HepG2 (cell line): ENCODE results near the gene SAMD10. TPM values are rescaled to one million over a fixed set of nuclear protein-coding genes. Genes with fewer than 3 reads are reported as not detected.

Source experiments
- BCL6 ChIP-seq: IDR thresholded peaks from 2 replicates; pipeline ENCODE4 v1.6.1; 2016; ENCODE audit warnings: missing genetic modification reagents, missing compliant biosample characterization
- DMAP1 ChIP-seq: IDR thresholded peaks from 2 replicates; pipeline ENCODE4 v1.6.1; 2016
- LCORL ChIP-seq, 2 experiments: fragments of 450-650 bp in 1 of 2; sonication (generic) in 1 of 2; formaldehyde crosslinking in 1 of 2; IDR thresholded peaks; 2 replicates each; pipeline versions ENCODE4 v1.5.0 to v1.6.1; 2017 to 2020; ENCODE audit warnings: antibody characterized with exemption in 1 of 2, missing genetic modification reagents in 1 of 2
- MLLT10 ChIP-seq: sonication (generic); formaldehyde crosslinking; IDR thresholded peaks from 2 replicates; pipeline ENCODE4 v1.4.0; 2020; ENCODE audit warnings: missing genetic modification reagents
- NAIF1 ChIP-seq: sonication (generic); formaldehyde crosslinking; IDR thresholded peaks from 2 replicates; pipeline ENCODE4 v1.5.0; 2020; ENCODE audit warnings: mild to moderate bottlenecking, missing genetic modification reagents, borderline replicate concordance
- ONECUT2 ChIP-seq: sonication (generic); formaldehyde crosslinking; IDR thresholded peaks from 2 replicates; pipeline ENCODE4 v1.4.0; 2020; ENCODE audit warnings: missing genetic modification reagents
- TCF12 ChIP-seq, 2 experiments: fragments of 450-650 bp in 1 of 2; sonication (generic) in 1 of 2; formaldehyde crosslinking in 1 of 2; IDR thresholded peaks; 2 replicates each; pipeline versions ENCODE4 v1.6.1 to v1.8.0; 2017 to 2022; ENCODE audit warnings: antibody characterized with exemption in 1 of 2, mild to moderate bottlenecking in 1 of 2, missing genetic modification reagents in 1 of 2, moderate library complexity in 1 of 2
- ZBTB4 ChIP-seq: sonication (generic); formaldehyde crosslinking; IDR thresholded peaks from 2 replicates; pipeline ENCODE4 v1.4.0; 2020; ENCODE audit warnings: missing genetic modification reagents, mild to moderate bottlenecking, borderline replicate concordance
- ZFP36L1 ChIP-seq: sonication (generic); formaldehyde crosslinking; IDR thresholded peaks from 2 replicates; pipeline ENCODE4 v1.8.0; 2022; ENCODE audit warnings: mild to moderate bottlenecking, missing genetic modification reagents, moderate library complexity
- ZFP82 ChIP-seq: sonication (generic); formaldehyde crosslinking; IDR thresholded peaks from 2 replicates; pipeline ENCODE4 v1.5.1; 2020; ENCODE audit warnings: mild to moderate bottlenecking, missing genetic modification reagents, borderline replicate concordance
- ZMYM3 ChIP-seq: sonication (generic); formaldehyde crosslinking; IDR thresholded peaks from 2 replicates; pipeline ENCODE4 v1.5.1; 2020; ENCODE audit warnings: mild to moderate bottlenecking, missing genetic modification reagents
- ZNF136 ChIP-seq: sonication (generic); formaldehyde crosslinking; IDR thresholded peaks from 2 replicates; pipeline ENCODE4 v1.8.1; 2022; ENCODE audit warnings: low read depth, mild to moderate bottlenecking, moderate library complexity, missing genetic modification reagents
- ZNF292 ChIP-seq: sonication (generic); formaldehyde crosslinking; IDR thresholded peaks from 2 replicates; pipeline ENCODE4 v1.8.1; 2022; ENCODE audit warnings: mild to moderate bottlenecking, low read depth, missing genetic modification reagents, borderline replicate concordance
- ZNF350 ChIP-seq: sonication (generic); formaldehyde crosslinking; IDR thresholded peaks from 2 replicates; pipeline ENCODE4 v1.4.0; 2020; ENCODE audit warnings: mild to moderate bottlenecking, low read depth, missing genetic modification reagents, borderline replicate concordance
- ZNF362 ChIP-seq: sonication (generic); formaldehyde crosslinking; IDR thresholded peaks from 2 replicates; pipeline ENCODE4 v1.4.0; 2020; ENCODE audit warnings: missing genetic modification reagents, mild to moderate bottlenecking, borderline replicate concordance
- ZNF598 ChIP-seq: sonication (generic); formaldehyde crosslinking; IDR thresholded peaks from 2 replicates; pipeline ENCODE4 v1.5.1; 2020; ENCODE audit warnings: mild to moderate bottlenecking, missing genetic modification reagents, borderline replicate concordance
- ZNF660 ChIP-seq: sonication (generic); formaldehyde crosslinking; IDR thresholded peaks from 2 replicates; pipeline ENCODE4 v1.5.1; 2020; ENCODE audit warnings: mild to moderate bottlenecking, low read depth, missing genetic modification reagents, borderline replicate concordance
- polyA plus RNA-seq, 8 experiments: library from polyadenylated mRNA; depleted of rRNA in 3 of 8; stranded (reverse) in 7 of 8; unstranded in 1 of 8; fragments of >200 nt; fragmentation: Illumina TruSeq in 4 of 8; extraction: Trizol in 4 of 8; gene quantifications; 2 replicates each; pipeline versions ENCODE4 v1.2.1 to v1.2.3, GENCODE V29; 2011 to 2016; ENCODE audit warnings: low read depth in 4 of 8, missing spikeins in 1 of 8, mixed read lengths in 1 of 8; ENCODE audit not compliant: insufficient read depth in 1 of 8
- total RNA-seq, 5 experiments: library from RNA; depleted of rRNA; stranded (reverse); fragments of >200 nt; fragmentation: Illumina TruSeq; extraction: Trizol; gene quantifications; 2 replicates each; pipeline ENCODE4 v1.2.3, GENCODE V29; 2016; ENCODE audit warnings: low read depth in 1 of 5
- TF ChIP-seq, protein P1 (sequence below): sonication (generic); formaldehyde crosslinking; IDR thresholded peaks from 2 replicates; pipeline ENCODE4 v1.4.0; 2020; ENCODE audit warnings: missing genetic modification reagents, borderline replicate concordance
- TF ChIP-seq, protein P2 (sequence below): sonication (generic); formaldehyde crosslinking; IDR thresholded peaks from 2 replicates; pipeline ENCODE4 v1.4.0; 2020; ENCODE audit warnings: mild to moderate bottlenecking, low read depth, missing genetic modification reagents

Gene SAMD10
- total and polyA plus RNA-seq, 2 of the 13 experiments (the other 11 are each of a cell fraction or from before 2014, with no cell fraction given) = 6.1 to 11.0 TPM

GRCh38 chr20:63968928-63969760 lies 10.3 kb downstream of the SAMD10 start (continued):
- TF ChIP-seq ZMYM3 (CRISPR knock-in tag) (peak; percentile 68), ZNF362 (CRISPR knock-in tag) (no peak), NAIF1 (CRISPR knock-in tag) (no peak), ZFP82 (no peak), ZNF598 (CRISPR knock-in tag) (no peak), ZNF350 (peak; percentile 91), TCF12 (IDR thresholded peaks at IDR 0.05) (no peak), TCF12 (CRISPR knock-in tag; IDR thresholded peaks at IDR 0.05) (peak; percentile 72; the same call in 1 of the 2 replicates), ZBTB4 (peak; percentile 96), ZNF660 (CRISPR knock-in tag) (no peak), ONECUT2 (peak; percentile 21; the same call in 1 of the 2 replicates), MLLT10 (no peak), BCL6 (CRISPR knock-in tag) (peak; percentile 43; the same call in 1 of the 2 replicates), ZFP36L1 (CRISPR knock-in tag) (no peak), DMAP1 (CRISPR knock-in tag) (peak; percentile 78; the same call in 1 of the 2 replicates), ZNF136 (CRISPR knock-in tag) (no peak; the same call in 1 of the 2 replicates), LCORL (IDR thresholded peaks at IDR 0.05) (no peak), LCORL (CRISPR knock-in tag; IDR thresholded peaks at IDR 0.05) (peak; percentile 94), ZNF292 (CRISPR knock-in tag) (peak; percentile 70)
- TF ChIP-seq, protein P1, sequence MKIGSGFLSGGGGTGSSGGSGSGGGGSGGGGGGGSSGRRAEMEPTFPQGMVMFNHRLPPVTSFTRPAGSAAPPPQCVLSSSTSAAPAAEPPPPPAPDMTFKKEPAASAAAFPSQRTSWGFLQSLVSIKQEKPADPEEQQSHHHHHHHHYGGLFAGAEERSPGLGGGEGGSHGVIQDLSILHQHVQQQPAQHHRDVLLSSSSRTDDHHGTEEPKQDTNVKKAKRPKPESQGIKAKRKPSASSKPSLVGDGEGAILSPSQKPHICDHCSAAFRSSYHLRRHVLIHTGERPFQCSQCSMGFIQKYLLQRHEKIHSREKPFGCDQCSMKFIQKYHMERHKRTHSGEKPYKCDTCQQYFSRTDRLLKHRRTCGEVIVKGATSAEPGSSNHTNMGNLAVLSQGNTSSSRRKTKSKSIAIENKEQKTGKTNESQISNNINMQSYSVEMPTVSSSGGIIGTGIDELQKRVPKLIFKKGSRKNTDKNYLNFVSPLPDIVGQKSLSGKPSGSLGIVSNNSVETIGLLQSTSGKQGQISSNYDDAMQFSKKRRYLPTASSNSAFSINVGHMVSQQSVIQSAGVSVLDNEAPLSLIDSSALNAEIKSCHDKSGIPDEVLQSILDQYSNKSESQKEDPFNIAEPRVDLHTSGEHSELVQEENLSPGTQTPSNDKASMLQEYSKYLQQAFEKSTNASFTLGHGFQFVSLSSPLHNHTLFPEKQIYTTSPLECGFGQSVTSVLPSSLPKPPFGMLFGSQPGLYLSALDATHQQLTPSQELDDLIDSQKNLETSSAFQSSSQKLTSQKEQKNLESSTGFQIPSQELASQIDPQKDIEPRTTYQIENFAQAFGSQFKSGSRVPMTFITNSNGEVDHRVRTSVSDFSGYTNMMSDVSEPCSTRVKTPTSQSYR = peak; percentile 61; the same call in 1 of the 2 replicates
- TF ChIP-seq, protein P2, sequence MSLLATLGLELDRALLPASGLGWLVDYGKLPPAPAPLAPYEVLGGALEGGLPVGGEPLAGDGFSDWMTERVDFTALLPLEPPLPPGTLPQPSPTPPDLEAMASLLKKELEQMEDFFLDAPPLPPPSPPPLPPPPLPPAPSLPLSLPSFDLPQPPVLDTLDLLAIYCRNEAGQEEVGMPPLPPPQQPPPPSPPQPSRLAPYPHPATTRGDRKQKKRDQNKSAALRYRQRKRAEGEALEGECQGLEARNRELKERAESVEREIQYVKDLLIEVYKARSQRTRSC (CRISPR knock-in tag) = 0 out of 2 replicates have a peak, but pooled peaks have one; percentile 49
